GM06990 (cell line): ENCODE measurements around the gene SNAP47.

ENCODE experiments used
- DNase-seq: peaks from one replicate; pipeline ENCODE4 v3.0.0-alpha.2; 2011; ENCODE audit not compliant: insufficient read length; ENCODE audit errors: extremely low read depth
- H3K27me3 ChIP-seq: replicated peaks from 2 replicates; pipeline ENCODE4 v1.6.0; 2011; ENCODE audit warnings: low read length; ENCODE audit not compliant: control insufficient read depth, insufficient read depth
- H3K36me3 ChIP-seq: 2 replicates; pipeline ENCODE4 v1.5.1; 2011; ENCODE audit warnings: low read length; ENCODE audit not compliant: control insufficient read depth, insufficient read depth
- H3K4me3 ChIP-seq: replicated peaks from 2 replicates; pipeline ENCODE4 v1.5.1; 2011; ENCODE audit warnings: low read depth, mild to moderate bottlenecking, control low read depth, low read length
- TF ChIP-seq, protein P1 (sequence below): IDR thresholded peaks from 2 replicates; pipeline ENCODE4 v1.5.1; 2011; ENCODE audit warnings: low read length, control low read depth, mild to moderate bottlenecking, inconsistent platforms; ENCODE audit not compliant: insufficient read depth, poor library complexity, severe bottlenecking

Gene SNAP47

DNA sequence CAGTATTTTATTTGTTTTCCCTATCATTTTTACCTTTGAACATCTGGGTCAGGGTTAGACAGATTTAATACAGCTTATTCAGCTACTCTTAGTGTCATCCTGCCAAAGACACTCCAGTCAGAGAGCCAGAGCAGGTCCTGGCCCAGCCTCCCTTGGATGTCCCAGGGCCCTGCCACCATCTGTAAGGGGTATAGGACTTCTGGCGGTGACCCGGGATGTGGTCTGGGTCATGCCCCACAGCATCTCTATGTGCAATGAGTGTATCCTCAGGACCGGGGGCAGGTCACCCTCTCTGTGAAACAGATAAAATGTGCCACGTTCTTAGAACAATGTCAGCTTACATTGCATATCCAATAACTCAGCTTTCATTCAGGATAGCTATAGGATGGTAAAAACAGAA is 42.4 kb downstream of the SNAP47 start:
- Histone ChIP-seq H3K4me3 (no peak overlapping the region), H3K27me3 (no peaks in the 10 kb centered on the region), H3K36me3 (peaks cover 7% of the 10 kb centered on the region)
- no peak for DNase-seq
- TF ChIP-seq, protein P1, sequence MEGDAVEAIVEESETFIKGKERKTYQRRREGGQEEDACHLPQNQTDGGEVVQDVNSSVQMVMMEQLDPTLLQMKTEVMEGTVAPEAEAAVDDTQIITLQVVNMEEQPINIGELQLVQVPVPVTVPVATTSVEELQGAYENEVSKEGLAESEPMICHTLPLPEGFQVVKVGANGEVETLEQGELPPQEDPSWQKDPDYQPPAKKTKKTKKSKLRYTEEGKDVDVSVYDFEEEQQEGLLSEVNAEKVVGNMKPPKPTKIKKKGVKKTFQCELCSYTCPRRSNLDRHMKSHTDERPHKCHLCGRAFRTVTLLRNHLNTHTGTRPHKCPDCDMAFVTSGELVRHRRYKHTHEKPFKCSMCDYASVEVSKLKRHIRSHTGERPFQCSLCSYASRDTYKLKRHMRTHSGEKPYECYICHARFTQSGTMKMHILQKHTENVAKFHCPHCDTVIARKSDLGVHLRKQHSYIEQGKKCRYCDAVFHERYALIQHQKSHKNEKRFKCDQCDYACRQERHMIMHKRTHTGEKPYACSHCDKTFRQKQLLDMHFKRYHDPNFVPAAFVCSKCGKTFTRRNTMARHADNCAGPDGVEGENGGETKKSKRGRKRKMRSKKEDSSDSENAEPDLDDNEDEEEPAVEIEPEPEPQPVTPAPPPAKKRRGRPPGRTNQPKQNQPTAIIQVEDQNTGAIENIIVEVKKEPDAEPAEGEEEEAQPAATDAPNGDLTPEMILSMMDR: no peak

DNA sequence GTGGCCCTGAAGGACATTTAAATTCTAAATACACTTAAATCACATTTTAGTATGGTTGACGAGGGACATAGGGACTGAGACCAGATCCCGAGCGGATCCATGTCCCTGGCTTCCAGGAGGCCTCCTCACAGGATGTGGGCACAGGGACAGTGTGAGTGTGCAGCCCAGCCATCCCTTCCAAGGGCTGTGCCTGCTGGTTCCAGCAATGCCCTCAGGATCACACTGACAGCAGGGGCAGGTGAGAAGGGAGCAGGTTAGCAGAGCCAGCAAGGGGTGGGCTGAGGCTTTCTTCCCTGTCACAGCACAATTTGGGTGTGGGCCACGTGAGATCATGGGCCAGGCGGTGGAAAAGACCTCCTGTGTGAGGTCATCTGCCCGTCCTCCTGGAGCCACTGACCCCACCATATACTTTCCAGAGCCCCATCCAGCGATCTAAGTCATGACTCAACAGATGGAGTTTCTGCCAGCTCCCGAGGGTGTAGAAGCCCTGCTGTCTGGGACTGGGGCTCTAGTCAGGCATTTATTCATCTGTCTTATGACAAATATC is 43.2 kb downstream of the SNAP47 start:
- no peaks in the 10 kb centered on the region for H3K27me3 ChIP-seq
- TF ChIP-seq, protein P1: no peak
- peaks cover 7% of the 10 kb centered on the region for H3K36me3 ChIP-seq
- DNase-seq: no peak
- no peak overlapping the region for H3K4me3 ChIP-seq

DNA sequence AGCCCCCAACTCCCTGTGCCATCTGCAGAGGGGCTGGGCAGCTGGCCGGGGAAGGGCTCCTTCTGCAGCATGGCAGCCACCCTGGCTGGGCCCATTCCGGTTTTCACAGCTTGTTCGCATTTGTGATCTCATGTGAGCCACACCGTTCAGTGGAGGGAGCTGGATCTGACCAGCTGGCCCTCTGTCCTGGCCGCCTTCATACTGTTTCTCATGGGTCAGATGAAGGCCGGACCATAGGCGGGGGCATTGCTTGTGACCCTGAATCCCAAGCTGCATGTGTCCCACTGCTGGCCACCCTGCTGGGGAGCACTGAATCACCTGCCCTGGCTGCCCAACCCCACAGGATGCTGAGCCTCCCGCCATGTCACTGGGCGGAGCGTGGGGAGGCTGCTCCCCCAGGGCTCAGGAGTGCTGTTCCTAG is 43.8 kb downstream of the SNAP47 start:
- Histone ChIP-seq H3K4me3 (no peak overlapping the region), H3K36me3 (peaks cover 7% of the 10 kb centered on the region), H3K27me3 (no peaks in the 10 kb centered on the region)
- no peak for DNase-seq
- TF ChIP-seq, protein P1: no peak

DNA sequence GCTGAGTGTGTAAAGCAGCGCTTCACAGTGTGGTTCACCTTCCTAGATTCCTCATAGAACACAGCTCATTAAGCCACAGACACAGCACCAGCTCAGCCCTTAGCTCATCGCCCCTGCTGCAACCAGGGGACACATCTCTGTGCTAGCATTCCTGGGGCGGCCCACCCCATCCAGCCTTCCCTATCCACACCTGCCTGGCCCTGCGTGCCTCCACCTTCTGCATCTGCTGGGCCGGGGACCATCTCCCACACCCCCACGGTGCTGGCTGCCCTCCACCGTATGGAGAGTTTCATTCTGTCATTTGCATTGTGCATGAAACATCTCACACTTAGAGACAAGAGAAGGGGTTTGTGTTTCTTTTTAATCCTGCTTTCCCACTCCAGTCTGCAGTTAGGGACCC is 44.5 kb downstream of the SNAP47 start:
- Histone ChIP-seq H3K36me3 (peaks cover 7% of the 10 kb centered on the region), H3K4me3 (no peak overlapping the region), H3K27me3 (no peaks in the 10 kb centered on the region)
- TF ChIP-seq, protein P1: no peak
- no peak for DNase-seq

DNA sequence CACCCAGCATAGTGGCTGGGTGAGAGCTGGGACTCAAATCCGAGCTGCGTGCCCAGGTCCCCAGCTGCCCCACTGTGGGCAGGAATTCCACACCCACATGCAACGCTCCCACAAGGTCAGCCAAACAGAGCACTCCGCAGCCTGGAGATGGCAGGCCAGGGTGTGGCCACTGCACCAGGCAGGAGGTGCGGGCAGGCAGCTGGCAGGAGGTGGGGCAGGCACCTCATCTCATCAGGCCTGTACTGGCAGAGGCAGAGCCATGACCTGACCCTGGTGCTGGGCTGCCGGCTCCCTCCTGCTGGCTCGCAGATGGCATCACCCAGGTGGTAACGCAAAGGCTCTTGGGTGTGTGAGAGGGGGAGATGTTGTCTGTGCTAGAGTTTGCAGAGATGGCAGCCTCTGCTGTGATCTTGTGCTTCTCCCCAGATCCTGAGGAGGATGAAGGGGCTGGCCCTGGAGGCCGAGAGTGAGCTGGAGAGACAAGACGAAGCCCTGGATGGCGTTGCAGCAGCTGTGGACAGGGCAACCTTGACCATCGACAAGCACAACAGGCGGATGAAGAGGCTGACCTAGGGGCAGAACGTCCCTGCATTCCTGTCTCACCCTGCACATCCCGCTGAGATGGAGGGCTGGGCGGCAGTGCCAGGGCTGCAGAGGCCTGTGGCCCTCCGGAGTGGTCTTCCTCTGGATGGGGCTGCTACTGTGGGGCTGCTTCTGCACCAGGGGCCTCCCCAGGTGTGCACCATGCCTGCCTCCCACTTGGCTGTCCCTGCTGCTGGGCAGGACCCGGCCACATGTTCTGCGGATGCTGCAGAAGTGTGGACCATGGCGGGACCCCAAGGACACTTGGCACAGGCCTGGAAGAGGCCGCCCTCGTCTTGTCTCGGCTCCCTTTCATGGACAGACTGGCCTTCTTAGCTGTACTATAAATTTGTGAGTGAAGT is 45.1 kb downstream of the SNAP47 start:
- TF ChIP-seq, protein P1: no peak
- Histone ChIP-seq H3K27me3 (no peaks in the 10 kb centered on the region), H3K36me3 (peaks cover 7% of the 10 kb centered on the region), H3K4me3 (no peak overlapping the region)
- no peak for DNase-seq
